OCI-LY7 (cell line): Measurements from ENCODE around the gene IKZF1. TPM values are rescaled to one million over a fixed set of nuclear protein-coding genes. Genes with fewer than 3 reads are reported as not detected.

Experiments
- BruUV-seq: library from RNA; stranded (reverse); fragments of 400-500 nt; replicated peaks from 2 replicates; lab custom pipeline; 2021; lab: Mats Ljungman, UMichigan
- CTCF ChIA-PET: fragments of 300-600 bp; sonication (Branson Sonifier 250); formaldehyde crosslinking; loops from one replicate; lab custom pipeline; 2022; ENCODE audit warnings: antibody characterized with exemption; ENCODE audit not compliant: unreplicated experiment; lab: Charles Lee
- POLR2A ChIA-PET: fragments of 300-600 bp; sonication (Branson Sonifier 250); formaldehyde crosslinking; loops from one replicate; lab custom pipeline; 2022; ENCODE audit warnings: antibody characterized with exemption; lab: Charles Lee
- DNase-seq: peaks from one replicate; pipeline ENCODE4 v3.0.0-alpha.2; 2015; ENCODE audit warnings: low spot score
- H2AFZ ChIP-seq: fragments of 200-600 bp; sonication (generic), shearing (Covaris generic); 2 replicates; pipeline ENCODE4 v1.6.1; 2014; ENCODE audit warnings: mild to moderate bottlenecking, antibody characterized with exemption, low read length, moderate library complexity
- H3K27ac ChIP-seq: fragments of 200-600 bp; sonication (generic); 2 replicates; pipeline ENCODE4 v1.5.1; 2014; ENCODE audit warnings: mixed run types, low read depth, mild to moderate bottlenecking, moderate library complexity, low read length, inconsistent platforms; ENCODE audit not compliant: poor library complexity, severe bottlenecking
- H3K36me3 ChIP-seq: fragments of 200-600 bp; sonication (generic); 2 replicates; pipeline ENCODE4 v1.6.1; 2014; ENCODE audit warnings: mild to moderate bottlenecking, antibody characterized with exemption, low read length, moderate library complexity, mixed read lengths; ENCODE audit not compliant: insufficient read depth
- H3K4me1 ChIP-seq: fragments of 200-600 bp; sonication (generic); 2 replicates; pipeline ENCODE4 v1.5.1; 2014; ENCODE audit warnings: mild to moderate bottlenecking, low read length; ENCODE audit not compliant: insufficient read depth, poor library complexity, severe bottlenecking
- H3K4me2 ChIP-seq: fragments of 200-600 bp; sonication (generic); 2 replicates; pipeline ENCODE4 v1.6.1; 2014; ENCODE audit warnings: mild to moderate bottlenecking, low read length
- H3K4me3 ChIP-seq: fragments of 200-600 bp; sonication (generic); 2 replicates; pipeline ENCODE4 v1.5.1; 2014; ENCODE audit warnings: mild to moderate bottlenecking, low read depth, low read length; ENCODE audit not compliant: poor library complexity, severe bottlenecking
- H3K79me2 ChIP-seq: fragments of 200-600 bp; sonication (generic); 2 replicates; pipeline ENCODE4 v1.6.1; 2016; ENCODE audit warnings: low read depth, mild to moderate bottlenecking, low read length, moderate library complexity, mixed read lengths; ENCODE audit not compliant: insufficient read depth
- H3K9me2 ChIP-seq: fragments of 200-600 bp; sonication (generic); 2 replicates; pipeline ENCODE4 v1.6.1; 2016; ENCODE audit warnings: mild to moderate bottlenecking, low read length, mixed read lengths; ENCODE audit not compliant: insufficient read depth
- H3K9me3 ChIP-seq: fragments of 200-600 bp; sonication (generic); 2 replicates; pipeline ENCODE4 v1.6.1; 2014; ENCODE audit warnings: mild to moderate bottlenecking, mixed run types, low read length, mixed read lengths
- H4K20me1 ChIP-seq: fragments of 200-600 bp; sonication (generic); 2 replicates; pipeline ENCODE4 v1.6.1; 2014; ENCODE audit warnings: mild to moderate bottlenecking, antibody characterized with exemption, low read length, moderate library complexity, mixed read lengths; ENCODE audit not compliant: insufficient read depth
- CTCF ChIP-seq: fragments of 200-600 bp; sonication (generic); conservative IDR thresholded peaks from 2 replicates; pipeline ENCODE4 v1.5.1; 2014; ENCODE audit warnings: mild to moderate bottlenecking, antibody characterized with exemption, low read length, moderate library complexity, mixed read lengths
- EZH2phosphoT487 ChIP-seq: fragments of 200-600 bp; sonication (generic); IDR thresholded peaks from 2 replicates; pipeline ENCODE4 v1.6.1; 2018; ENCODE audit warnings: low read depth, borderline replicate concordance, mild to moderate bottlenecking, mixed run types, antibody characterized with exemption, low read length, moderate library complexity, mixed read lengths
- intact Hi-C: fragments of 100-400 bp; cut with micrococcal nuclease; formaldehyde crosslinking; loops from one replicate; pipeline ENCODE4 v1.10.0; 2022; ENCODE audit not compliant: unreplicated experiment
- total RNA-seq, 2 experiments: library from RNA; depleted of rRNA in 1 of 2; stranded (reverse); fragments of >200 nt in 1 of 2; shearing (Covaris generic) in 1 of 2; gene quantifications; 2 replicates each; pipeline ENCODE4 v1.2.3, GENCODE V29; 2014 to 2022

IKZF1 gene
- total RNA-seq, 2 experiments from 2014 or later = 108 to 161 TPM

DNA sequence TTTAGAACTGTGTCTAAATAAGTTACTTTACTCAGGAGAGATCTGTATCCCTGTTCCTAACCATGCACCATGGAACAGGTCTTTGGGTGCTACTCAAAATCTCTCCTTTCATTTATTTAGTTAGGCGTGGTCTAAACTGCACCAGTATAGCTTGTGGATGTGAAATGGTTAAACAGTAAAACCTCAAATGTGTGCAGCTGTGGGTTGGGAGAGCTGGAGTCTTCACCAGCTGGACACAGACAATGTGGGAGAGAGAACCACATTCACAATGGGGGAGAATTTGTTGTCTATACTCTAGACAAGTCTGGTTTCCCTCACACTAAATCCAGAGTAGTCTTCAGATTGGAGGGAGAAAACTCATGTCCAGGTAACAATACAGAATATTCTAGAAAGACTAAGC, 31.2 kb upstream of the IKZF1 start:
- H2AFZ ChIP-seq = peak overlapping the region; percentile 51; the same call in 1 of the 2 replicates
- POLR2A ChIA-PET = interaction anchor here (0.7 to 4.0 kb wide), 13 partner anchors 8 to 153 kb away, joined by 3 to 18 read pairs (median 4); no protein-coding TSS in a partner anchor
- BruUV-seq = no TSS peak

DNA sequence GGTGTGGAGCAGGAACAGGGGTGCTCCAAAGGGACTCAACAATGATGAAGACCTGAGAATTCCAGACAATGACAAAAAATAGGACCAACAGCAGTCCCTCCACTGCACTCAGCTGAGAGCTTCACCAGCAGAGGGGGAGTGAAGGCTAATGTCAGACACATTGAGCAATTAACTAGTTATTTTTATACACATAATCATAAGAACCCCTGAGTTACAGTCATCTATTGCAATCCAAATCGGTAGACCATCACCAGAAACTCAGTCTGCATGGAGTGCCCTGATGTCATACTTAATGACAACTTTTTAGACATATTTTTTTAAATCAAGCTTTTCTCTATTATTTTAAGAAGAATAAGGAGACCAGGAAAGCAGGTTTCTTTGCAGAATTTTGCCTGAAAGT, 30.6 kb upstream of the IKZF1 start:
- Histone ChIP-seq H3K36me3 (peaks cover 6% of the 10 kb centered on the region; the same call in 1 of the 2 replicates), H3K4me3 (no peak overlapping the region), H3K4me1 (peaks cover 88% of the 10 kb centered on the region), H3K9me2 (no peaks in the 10 kb centered on the region), H2AFZ (peak overlapping the region; percentile 73; the same call in 1 of the 2 replicates), H3K4me2 (peak overlapping the region; percentile 34; the same call in 1 of the 2 replicates), H3K27ac (no peak overlapping the region), H4K20me1 (no peaks in the 10 kb centered on the region), H3K79me2 (no peaks in the 10 kb centered on the region), H3K9me3 (peaks cover 8% of the 10 kb centered on the region; the same call in 1 of the 2 replicates)
- BruUV-seq = no TSS peak
- ChIA-PET CTCF (interaction anchor here (2.7 kb wide), 1 partner anchor 8 kb away, joined by 9 read pairs; no protein-coding TSS in a partner anchor), POLR2A (interaction anchor here (0.8 to 4.0 kb wide), 12 partner anchors 7 to 153 kb away, joined by 3 to 18 read pairs (median 4); no protein-coding TSS in a partner anchor)
- intact Hi-C loops = no loop called here
- TF ChIP-seq CTCF (peak; percentile 44; the same call in 1 of the 2 replicates), EZH2phosphoT487 (no peak)
- no peak for DNase-seq

More for the DNA sequence above, 31.2 kb upstream of the IKZF1 start:
- Histone ChIP-seq H3K9me2 (no peaks in the 10 kb centered on the region), H3K4me1 (peaks cover 93% of the 10 kb centered on the region), H3K36me3 (peaks cover 6% of the 10 kb centered on the region; the same call in 1 of the 2 replicates), H3K79me2 (no peaks in the 10 kb centered on the region), H3K9me3 (peaks cover 8% of the 10 kb centered on the region; the same call in 1 of the 2 replicates), H3K27ac (no peak overlapping the region), H4K20me1 (no peaks in the 10 kb centered on the region), H3K4me2 (peak overlapping the region; percentile 34; the same call in 1 of the 2 replicates), H3K4me3 (no peak overlapping the region)
- no peak for TF ChIP-seq CTCF
- TF ChIP-seq EZH2phosphoT487 = no peak
- no peak for DNase-seq
- intact Hi-C loops = no loop called here
- CTCF ChIA-PET = interaction anchor here (1.5 to 2.7 kb wide), 2 partner anchors 9 to 37 kb away, joined by 3 to 9 read pairs; no protein-coding TSS in a partner anchor

- BruUV-seq = no TSS peak
- intact Hi-C loops = no loop called here
- H2AFZ ChIP-seq = peak overlapping the region; percentile 73
- H3K9me2 ChIP-seq = no peaks in the 10 kb centered on the region
- peak overlapping the region; percentile 34 for H3K4me2 ChIP-seq
- H3K36me3 ChIP-seq = peaks cover 6% of the 10 kb centered on the region; the same call in 1 of the 2 replicates
- DNase-seq = no peak
- H3K4me3 ChIP-seq = no peak overlapping the region
- ChIA-PET POLR2A (interaction anchor here (0.8 to 4.2 kb wide), 11 partner anchors 8 to 154 kb away, joined by 3 to 19 read pairs (median 4); no protein-coding TSS in a partner anchor), CTCF (interaction anchor here (1.0 kb wide), 2 partner anchors 33 to 108 kb away, joined by 3 to 5 read pairs; no protein-coding TSS in a partner anchor)
- H3K79me2 ChIP-seq = no peaks in the 10 kb centered on the region
- H4K20me1 ChIP-seq = no peaks in the 10 kb centered on the region
- peaks cover 8% of the 10 kb centered on the region; the same call in 1 of the 2 replicates for H3K9me3 ChIP-seq
- H3K4me1 ChIP-seq = peaks cover 83% of the 10 kb centered on the region
- H3K27ac ChIP-seq = no peak overlapping the region
- no peak for TF ChIP-seq CTCF
- no peak for TF ChIP-seq EZH2phosphoT487
Observed at GRCh38 chr7:50274361-50274760, 30.2 kb upstream of the IKZF1 start.
